B cell (primary cell): ENCODE data around the gene USP6. TPM values are rescaled to one million over a fixed set of nuclear protein-coding genes. Genes with fewer than 3 reads are reported as not detected.

ENCODE experiments used
- ATAC-seq: fragments of 200-7000 bp; cut with Tn5 transposase; one replicate; pipeline ENCODE4 v1.10.0; 2021; ENCODE audit warnings: low read depth, mild to moderate bottlenecking, moderate number of reproducible peaks, moderate library complexity
- CTCF ChIA-PET: fragments of 350-600 bp; sonication (Branson Sonifier 250); formaldehyde crosslinking; loops from one replicate; lab custom pipeline; 2021; ENCODE audit warnings: antibody characterized with exemption, inconsistent platforms; lab: Charles Lee
- POLR2A ChIA-PET: fragments of 350-600 bp; sonication (Branson Sonifier 250); formaldehyde crosslinking; loops from one replicate; lab custom pipeline; 2021; ENCODE audit warnings: antibody characterized with exemption; lab: Charles Lee
- DNase-seq: peaks from one replicate; pipeline ENCODE4 v3.0.0; 2013
- H2AFZ ChIP-seq: 2 replicates; pipeline ENCODE4 v1.6.1; 2012; ENCODE audit warnings: mild to moderate bottlenecking, low read depth, low read length; ENCODE audit not compliant: insufficient read depth, poor library complexity, severe bottlenecking
- H3K27ac ChIP-seq, 2 donors: 1 replicate in 1 of 2; 2 replicates in 1 of 2; pipeline ENCODE4 v1.5.1; 2012 to 2013; ENCODE audit warnings: low read length in 2 of 2, mild to moderate bottlenecking in 2 of 2, moderate library complexity in 1 of 2
- H3K27me3 ChIP-seq, 4 experiments: fragments of 200-600 bp in 1 of 4; sonication (generic) in 1 of 4; replicated peaks in 1 of 4; 1 replicate in 2 of 4; 2 replicates in 2 of 4; pipeline versions ENCODE4 v1.6.1 to v1.7.0; 2013 to 2016; ENCODE audit warnings: low read length in 3 of 4, mild to moderate bottlenecking in 2 of 4, mixed read lengths in 1 of 4, moderate library complexity in 1 of 4; ENCODE audit not compliant: insufficient read depth in 4 of 4, control insufficient read depth in 3 of 4; ENCODE audit errors: control extremely low read depth in 1 of 4
- H3K36me3 ChIP-seq, 2 experiments: replicated peaks in 1 of 2; 1 replicate in 1 of 2; 2 replicates in 1 of 2; pipeline versions ENCODE4 v1.6.1 to v1.7.1; 2013; ENCODE audit warnings: low read length in 1 of 2; ENCODE audit not compliant: insufficient read depth in 2 of 2, control insufficient read depth in 1 of 2; ENCODE audit errors: control extremely low read depth in 1 of 2, extremely low read depth in 1 of 2
- H3K4me1 ChIP-seq, 2 donors: fragments of 200-600 bp in 1 of 2; sonication (generic) in 1 of 2; 1 replicate in 1 of 2; 2 replicates in 1 of 2; pipeline versions ENCODE4 v1.5.1 to v1.6.1; 2013 to 2017; ENCODE audit warnings: low read length in 2 of 2; ENCODE audit not compliant: control insufficient read depth in 2 of 2, insufficient read depth in 2 of 2
- H3K4me2 ChIP-seq: replicated peaks from 2 replicates; pipeline ENCODE3; 2012; ENCODE audit warnings: mild to moderate bottlenecking, low read depth, low read length; ENCODE audit not compliant: poor library complexity, severe bottlenecking
- H3K4me3 ChIP-seq, 5 experiments: fragments of 200-600 bp in 1 of 5; sonication (generic) in 1 of 5; 1 replicate in 3 of 5; 2 replicates in 2 of 5; pipeline versions ENCODE4 v1.5.1 to v1.7.0; 2011 to 2016; ENCODE audit warnings: low read length in 4 of 5, mild to moderate bottlenecking in 4 of 5, low read depth in 2 of 5, control low read depth in 1 of 5, moderate library complexity in 1 of 5; ENCODE audit not compliant: insufficient read depth in 1 of 5; ENCODE audit errors: control extremely low read depth in 1 of 5, extremely low read depth in 1 of 5
- H3K79me2 ChIP-seq: fragments of 200-600 bp; sonication (generic); one replicate; pipeline ENCODE4 v1.6.0; 2016; ENCODE audit warnings: low read length; ENCODE audit not compliant: control insufficient read depth, insufficient read depth
- H3K9ac ChIP-seq: fragments of 200-600 bp; sonication (generic); 2 replicates; pipeline ENCODE4 v1.6.1; 2017; ENCODE audit warnings: mild to moderate bottlenecking, low read length, moderate library complexity
- H3K9me3 ChIP-seq, 3 donors: one replicate each; pipeline versions ENCODE4 v1.6.1 to v1.7.1; 2013; ENCODE audit warnings: low read length in 2 of 3; ENCODE audit not compliant: control insufficient read depth in 2 of 3, insufficient read depth in 1 of 3; ENCODE audit errors: control extremely low read depth in 1 of 3
- H4K20me1 ChIP-seq: 2 replicates; pipeline ENCODE4 v1.6.0; 2012; ENCODE audit warnings: mild to moderate bottlenecking, low read length; ENCODE audit not compliant: insufficient read depth, control insufficient read depth, poor library complexity, severe bottlenecking
- H3K27ac Mint-ChIP-seq: one replicate; pipeline ENCODE4 v1.8.0; 2021; ENCODE audit warnings: mixed read lengths
- H3K27me3 Mint-ChIP-seq: one replicate; pipeline ENCODE4 v1.8.0; 2021; ENCODE audit warnings: mixed read lengths
- H3K4me1 Mint-ChIP-seq: one replicate; pipeline ENCODE4 v1.8.0; 2021; ENCODE audit warnings: mixed read lengths
- H3K4me3 Mint-ChIP-seq: one replicate; pipeline ENCODE4 v1.8.0; 2021; ENCODE audit warnings: mixed read lengths
- H3K9me3 Mint-ChIP-seq: one replicate; pipeline ENCODE4 v1.8.0; 2022; ENCODE audit warnings: mixed read lengths; ENCODE audit not compliant: insufficient read depth
- CTCF ChIP-seq: fragments of 200-600 bp; IDR thresholded peaks from one replicate; pipeline ENCODE4 v1.8.0; 2022; ENCODE audit warnings: antibody characterized with exemption, mild to moderate bottlenecking
- EZH2 ChIP-seq: IDR thresholded peaks from 2 replicates; pipeline ENCODE4 v1.6.1; 2012; ENCODE audit warnings: borderline replicate concordance, low read depth, mild to moderate bottlenecking, moderate library complexity, low read length; ENCODE audit not compliant: insufficient read depth, poor library complexity, severe bottlenecking
- WGBS: methylation state at CpG from one replicate; pipeline ENCODE4 v1.1.5; 2013; ENCODE audit warnings: missing lambda C conversion rate; ENCODE audit not compliant: insufficient coverage; 5-methylcytosine and 5-hydroxymethylcytosine counted together
- intact Hi-C: fragments of 100-400 bp; cut with micrococcal nuclease; formaldehyde crosslinking; loops from one replicate; pipeline ENCODE4 v1.10.0; 2022
- polyA plus RNA-seq: library from polyadenylated mRNA; depleted of rRNA; stranded (reverse); fragments of >200 nt; gene quantifications from 2 replicates; pipeline ENCODE4 v1.2.3, GENCODE V29; 2012
- total RNA-seq, 2 donors: library from RNA; stranded (reverse); fragments of 120-200 nt in 1 of 2; gene quantifications; 1 replicate in 1 of 2; 2 replicates in 1 of 2; pipeline versions ENCODE4 v1.2.3 to v1.2.4, GENCODE V29; 2013 to 2022

Gene USP6
- total and polyA plus RNA-seq, 2 donors (not counting 1 experiment from before 2014, with no cell fraction given): 0.36 to 0.47 TPM

- Histone ChIP-seq H3K9me3 (peaks cover 21 to 68% (median 52%) of the 10 kb centered on the region in 3 donors), H3K4me1 (no peaks in the 10 kb centered on the region), H3K9ac (no peak overlapping the region), H3K36me3 (peaks cover 6 to 17% of the 10 kb centered on the region in 2 experiments), H3K27ac (no peak overlapping the region), H3K4me3 (no peak overlapping the region), H4K20me1 (no peaks in the 10 kb centered on the region), H2AFZ (no peak overlapping the region), H3K27me3 (no peaks in the 10 kb centered on the region), H3K4me2 (no peak overlapping the region), H3K79me2 (no peaks in the 10 kb centered on the region)
- no peak for DNase-seq
- peaks cover 14% of the 10 kb centered on the region for H3K9me3 Mint-ChIP-seq
- H3K27ac Mint-ChIP-seq: no peak overlapping the region
- CTCF ChIA-PET: interaction anchor here (1.0 kb wide), 1 partner anchor 12 kb away, joined by 3 read pairs; the partner anchor contains the start of gene ZNF594
- no peak for ATAC-seq
- intact Hi-C loops: no loop called here
- TF ChIP-seq EZH2 (no peak), CTCF (no peak)
- H3K27me3 Mint-ChIP-seq: no peaks in the 10 kb centered on the region
- POLR2A ChIA-PET: no interaction called here
- no peaks in the 10 kb centered on the region for H3K4me1 Mint-ChIP-seq
- H3K4me3 Mint-ChIP-seq: no peak overlapping the region
- WGBS: 97% methylated on average over 11 of the region's 12 CpGs
These were observed 63.2 kb downstream of the USP6 start for GRCh38 chr17:5179003-5179402.

DNA sequence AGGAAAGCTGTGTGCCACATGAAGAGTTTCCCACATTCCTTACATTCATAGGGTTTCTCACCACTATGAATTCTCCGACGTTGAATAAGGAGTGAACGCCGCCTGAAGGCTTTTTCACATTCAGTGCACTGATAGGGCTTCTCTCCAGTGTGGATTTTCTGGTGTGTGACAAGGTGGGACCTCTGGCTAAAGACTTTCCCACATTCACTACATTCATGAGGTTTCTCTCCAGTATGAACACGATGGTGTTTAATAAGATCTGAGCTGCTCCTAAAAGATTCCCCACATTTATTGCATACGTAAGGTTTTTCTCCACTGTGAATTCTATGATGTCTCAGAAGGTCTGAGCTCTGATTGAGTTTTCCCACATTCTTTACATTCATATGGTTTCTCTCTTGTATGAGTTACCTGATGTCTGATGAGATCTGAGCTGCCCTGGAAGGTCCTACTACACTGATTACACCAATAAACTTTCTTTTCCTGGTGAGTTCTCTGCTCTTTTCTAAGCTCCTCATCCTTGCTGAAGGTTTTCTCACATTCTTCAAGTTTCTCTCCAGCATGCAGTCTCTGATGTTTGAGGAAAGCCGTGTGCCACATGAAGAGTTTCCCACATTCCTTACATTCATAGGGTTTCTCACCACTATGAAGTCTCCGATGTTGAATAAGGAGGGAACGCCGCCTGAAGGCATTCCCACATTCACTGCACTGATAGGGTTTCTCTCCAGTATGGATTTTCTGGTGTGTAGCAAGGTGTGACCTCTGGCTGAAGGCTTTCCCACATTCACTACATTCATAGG, 65.9 kb downstream of the USP6 start:
- Histone ChIP-seq H3K9me3 (peaks cover 27 to 84% (median 66%) of the 10 kb centered on the region in 3 donors), H3K27me3 (no peaks in the 10 kb centered on the region), H3K4me3 (peak overlapping the region in 1 of 5 experiments; percentile 13), H2AFZ (no peak overlapping the region), H3K4me1 (no peaks in the 10 kb centered on the region), H3K4me2 (no peak overlapping the region), H3K9ac (no peak overlapping the region), H3K27ac (no peak overlapping the region), H4K20me1 (no peaks in the 10 kb centered on the region), H3K36me3 (peaks cover 4 to 15% of the 10 kb centered on the region in 2 experiments), H3K79me2 (no peaks in the 10 kb centered on the region)
- Mint-ChIP-seq H3K27ac (no peak overlapping the region), H3K9me3 (peaks cover 19% of the 10 kb centered on the region), H3K4me1 (no peaks in the 10 kb centered on the region), H3K27me3 (no peaks in the 10 kb centered on the region), H3K4me3 (no peak overlapping the region)
- CTCF ChIA-PET: interaction anchor here (0.6 to 2.1 kb wide), 3 partner anchors 10 to 102 kb away, joined by 3 to 8 read pairs (median 3); partner anchors contain the start of gene ZNF594
- POLR2A ChIA-PET: interaction anchor here (0.6 kb wide), 1 partner anchor 83 kb away, joined by 5 read pairs; no protein-coding TSS in a partner anchor
- DNase-seq (peak; percentile 13), ATAC-seq (no peak)
- TF ChIP-seq EZH2: no peak
- TF ChIP-seq CTCF: no peak
- WGBS: no CpG with 5 or more reads among the region's 10 CpGs
- intact Hi-C loops: no loop called here
